ENCODE measurements around the gene BLM.

- no peak for TF ChIP-seq RFX5 (IDR thresholded peaks at IDR 0.05)
- no peak for TF ChIP-seq SMC3 (IDR thresholded peaks at IDR 0.05)
- no peak for TF ChIP-seq HMGXB4 (CRISPR knock-in tag; IDR thresholded peaks at IDR 0.05; ENCODE audit: borderline replicate concordance)
- no peak for TF ChIP-seq CHD2 (IDR thresholded peaks at IDR 0.05; ENCODE audit: low read length, partially characterized antibody)
- no peak for TF ChIP-seq JUN (IDR thresholded peaks at IDR 0.05)
- no peak for TF ChIP-seq EHMT2 (IDR thresholded peaks at IDR 0.05; ENCODE audit: low read depth)
- no peak for TF ChIP-seq CTCF (IDR thresholded peaks at IDR 0.05)
- no peak for TF ChIP-seq PHF8 (IDR thresholded peaks at IDR 0.05; ENCODE audit: borderline replicate concordance, low read depth)
- no peak for TF ChIP-seq REST (IDR thresholded peaks at IDR 0.05)
- TF ChIP-seq ESRRA (IDR thresholded peaks at IDR 0.05; ENCODE audit: borderline replicate concordance, low read length) = no peak
- TF ChIP-seq, protein P1, sequence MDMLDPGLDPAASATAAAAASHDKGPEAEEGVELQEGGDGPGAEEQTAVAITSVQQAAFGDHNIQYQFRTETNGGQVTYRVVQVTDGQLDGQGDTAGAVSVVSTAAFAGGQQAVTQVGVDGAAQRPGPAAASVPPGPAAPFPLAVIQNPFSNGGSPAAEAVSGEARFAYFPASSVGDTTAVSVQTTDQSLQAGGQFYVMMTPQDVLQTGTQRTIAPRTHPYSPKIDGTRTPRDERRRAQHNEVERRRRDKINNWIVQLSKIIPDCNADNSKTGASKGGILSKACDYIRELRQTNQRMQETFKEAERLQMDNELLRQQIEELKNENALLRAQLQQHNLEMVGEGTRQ (IDR thresholded peaks at IDR 0.05) = no peak
- TF ChIP-seq PBX3 (IDR thresholded peaks at IDR 0.05) = no peak
- TF ChIP-seq POLR2A (IDR thresholded peaks at IDR 0.05; ENCODE audit: low read length) = no peak
Measured at GRCh38 chr15:90855139-90855538, 138.0 kb downstream of the BLM start.
